Left renal cortex interstitium (tissue), 4 donors: ENCODE measurements around the gene LRRIQ1. TPM values are rescaled to one million over a fixed set of nuclear protein-coding genes. Genes with fewer than 3 reads are reported as not detected.
A peak's percentile ranks its signal among the peaks of the same experiment; 100 is the strongest.
"Not testable (repeated sequence)": the region's sequence is repeated elsewhere in the genome, so short reads cannot be mapped to it uniquely, and the experiment has no call there.

Source experiments
- DNase-seq, 4 donors: peaks; one replicate each; pipeline ENCODE4 v3.0.0-alpha.2; 2013; ENCODE audit warnings: low read depth in 4 of 4, low spot score in 2 of 4, missing footprints in 1 of 4
- polyA plus RNA-seq, 4 donors: library from polyadenylated mRNA; unstranded; fragments of 120-200 nt; gene quantifications; one replicate each; pipeline ENCODE4 v1.2.1, GENCODE V29; 2013; ENCODE audit not compliant: insufficient read length in 4 of 4

LRRIQ1 gene
- polyA plus RNA-seq, result 10 to 100 TPM; 27.8 to 46.8 (median 37.2) TPM

GRCh38 chr12:85036234-85036707 is at the start of gene LRRIQ1, which contains the start of gene TSPAN19:
TSS of gene LRRIQ1 (plus strand) at chr12:85036351. CDS start at chr12:85038177, 1,826 bp downstream.
TSS of gene TSPAN19 (minus strand) at chr12:85036277. CDS start at chr12:85029946, 6,331 bp downstream.
- peak; percentile 79 to 89 (median 86) for DNase-seq

- no peak for DNase-seq
Measured at GRCh38 chr12:84986586-84986985, 49.6 kb upstream of the LRRIQ1 start.

GRCh38 chr12:84994426-84994825 is 41.7 kb upstream of the LRRIQ1 start:
- DNase-seq, result no peak

- DNase-seq, result no peak
Measured at GRCh38 chr12:84995641-84996040, 40.5 kb upstream of the LRRIQ1 start.

GRCh38 chr12:84996759-84997158 is 39.4 kb upstream of the LRRIQ1 start:
- no peak for DNase-seq

- DNase-seq, result no peak
Measured at GRCh38 chr12:84998341-84998740, 37.8 kb upstream of the LRRIQ1 start.

GRCh38 chr12:85000729-85001128 is 35.4 kb upstream of the LRRIQ1 start:
- no peak for DNase-seq

- no peak for DNase-seq
Measured at GRCh38 chr12:85002778-85003296, 33.3 kb upstream of the LRRIQ1 start.

GRCh38 chr12:85004204-85004603 is 31.9 kb upstream of the LRRIQ1 start:
- DNase-seq, result no peak

GRCh38 chr12:85005047-85005446 is 31.1 kb upstream of the LRRIQ1 start:
- DNase-seq, result not testable (repeated sequence)

GRCh38 chr12:85005615-85006014 is 30.5 kb upstream of the LRRIQ1 start:
- DNase-seq, result no peak

- no peak for DNase-seq
Measured at GRCh38 chr12:85006206-85006605, 29.9 kb upstream of the LRRIQ1 start.

GRCh38 chr12:85007836-85008235 is 28.3 kb upstream of the LRRIQ1 start:
- DNase-seq, result no peak

GRCh38 chr12:85016413-85016812 is 19.7 kb upstream of the LRRIQ1 start:
- no peak for DNase-seq

GRCh38 chr12:85017133-85017532 is 19.0 kb upstream of the LRRIQ1 start:
- no peak for DNase-seq

- no peak for DNase-seq
Measured at GRCh38 chr12:85017618-85018017, 18.5 kb upstream of the LRRIQ1 start.

- DNase-seq, result no peak
Measured at GRCh38 chr12:85018098-85018497, 18.1 kb upstream of the LRRIQ1 start.

- peak in 2 of 4 donors; percentile 5 to 24 for DNase-seq
Measured at GRCh38 chr12:85029456-85029855, 6.7 kb upstream of the LRRIQ1 start.

- DNase-seq, result no peak
Measured at GRCh38 chr12:85036733-85037132, 582 bp downstream of the LRRIQ1 start.

- DNase-seq, result no peak
Measured at GRCh38 chr12:85041395-85041794, 5.2 kb downstream of the LRRIQ1 start.

GRCh38 chr12:85043829-85044228 is 7.7 kb downstream of the LRRIQ1 start:
- DNase-seq, result no peak

GRCh38 chr12:85057370-85057963 is 21.3 kb downstream of the LRRIQ1 start:
- no peak for DNase-seq
